ENCODE measurements around the gene MTRF1. TPM values are rescaled to one million over a fixed set of nuclear protein-coding genes. Genes with fewer than 3 reads are reported as not detected.

The MTRF1 gene
- total RNA-seq, 1 donor from 2014 or later = 17.5 TPM

DNA sequence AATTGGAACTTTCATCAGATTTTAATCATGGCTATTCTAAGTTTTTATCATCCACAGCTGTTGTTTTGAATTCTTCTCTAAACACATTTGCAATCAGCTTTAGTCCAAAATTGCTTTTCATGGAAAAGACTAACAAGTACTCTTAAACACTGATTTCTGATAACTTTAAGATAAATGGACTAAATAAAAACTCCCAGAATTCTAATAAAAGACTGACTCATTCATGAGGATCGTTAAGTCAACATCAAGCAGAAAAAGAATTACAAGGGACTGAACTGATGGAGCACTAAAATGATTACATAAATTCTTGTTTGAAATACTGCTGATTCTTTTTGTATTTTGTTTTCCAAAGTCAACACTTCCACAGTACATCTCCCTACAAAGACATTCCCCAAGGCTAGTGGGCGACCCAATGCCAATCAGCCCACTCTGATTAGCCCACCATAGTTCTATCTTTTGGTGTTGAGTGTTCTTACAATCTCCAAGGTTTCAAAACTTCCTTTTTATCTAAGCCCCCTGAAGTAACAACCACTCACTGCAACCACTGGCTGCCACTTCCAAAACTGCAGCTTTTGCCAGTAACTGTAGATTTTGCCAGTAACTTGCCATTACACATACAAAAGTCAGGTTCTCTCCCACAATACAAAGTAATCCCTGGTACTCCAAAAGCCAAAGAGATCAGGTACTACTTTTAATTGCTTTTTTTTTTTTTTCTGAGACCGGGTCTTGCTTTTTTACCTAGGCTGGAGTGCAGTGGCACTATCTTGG, 33.7 kb upstream of the MTRF1 start:
- H3K4me3 ChIP-seq = no peak overlapping the region
- peaks cover 0 to 11% of the 10 kb centered on the region in 2 donors for H3K9me3 ChIP-seq
- no peak overlapping the region for H3K27ac ChIP-seq
- no peak for DNase-seq (ENCODE audit: low spot score in 2 of 2)
- no peaks in the 10 kb centered on the region for H3K27me3 ChIP-seq
- TF ChIP-seq CTCF (IDR thresholded peaks at IDR 0.05) = no peak
- H3K4me1 ChIP-seq = no peaks in the 10 kb centered on the region
- intact Hi-C loops (cut with DNase I) = no loop called here
- no peaks in the 10 kb centered on the region for H3K36me3 ChIP-seq

- H3K4me3 ChIP-seq = no peak overlapping the region
- H3K36me3 ChIP-seq = no peaks in the 10 kb centered on the region
- no peak for TF ChIP-seq CTCF (IDR thresholded peaks at IDR 0.05)
- intact Hi-C loops (cut with DNase I) = no loop called here
- H3K4me1 ChIP-seq = no peaks in the 10 kb centered on the region
- peaks cover 0 to 11% of the 10 kb centered on the region in 2 donors for H3K9me3 ChIP-seq
- DNase-seq (ENCODE audit: low spot score in 2 of 2) = no peak
- no peaks in the 10 kb centered on the region for H3K27me3 ChIP-seq
- no peak overlapping the region for H3K27ac ChIP-seq
These were observed 32.6 kb upstream of the MTRF1 start for GRCh38 chr13:41295973-41296372.

DNA sequence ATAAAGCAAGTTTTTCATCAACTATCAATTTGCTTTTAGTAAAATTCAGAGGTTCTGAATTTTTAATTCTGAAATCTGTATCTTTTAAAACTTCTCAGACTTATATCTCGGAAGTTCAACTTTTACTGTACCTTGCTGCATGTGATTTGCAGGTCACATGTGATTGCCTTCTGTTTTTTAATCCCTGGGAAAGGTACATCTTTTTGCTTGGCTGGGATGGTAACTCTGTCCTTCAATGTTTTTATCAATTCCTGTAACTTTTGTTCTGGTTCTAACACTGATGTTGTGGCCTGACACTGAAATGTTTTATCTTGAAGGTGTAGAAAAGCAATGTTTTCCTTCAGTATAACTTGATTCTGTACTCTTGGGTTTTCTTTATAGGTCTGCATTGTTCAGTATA, 31.5 kb upstream of the MTRF1 start:
- no peak for TF ChIP-seq CTCF (IDR thresholded peaks at IDR 0.05)
- Histone ChIP-seq H3K27ac (no peak overlapping the region), H3K27me3 (no peaks in the 10 kb centered on the region), H3K4me1 (no peaks in the 10 kb centered on the region), H3K9me3 (peaks cover 0 to 11% of the 10 kb centered on the region in 2 donors), H3K36me3 (no peaks in the 10 kb centered on the region), H3K4me3 (no peak overlapping the region)
- intact Hi-C loops (cut with DNase I) = no loop called here
- DNase-seq (ENCODE audit: low spot score in 2 of 2) = no peak

DNA sequence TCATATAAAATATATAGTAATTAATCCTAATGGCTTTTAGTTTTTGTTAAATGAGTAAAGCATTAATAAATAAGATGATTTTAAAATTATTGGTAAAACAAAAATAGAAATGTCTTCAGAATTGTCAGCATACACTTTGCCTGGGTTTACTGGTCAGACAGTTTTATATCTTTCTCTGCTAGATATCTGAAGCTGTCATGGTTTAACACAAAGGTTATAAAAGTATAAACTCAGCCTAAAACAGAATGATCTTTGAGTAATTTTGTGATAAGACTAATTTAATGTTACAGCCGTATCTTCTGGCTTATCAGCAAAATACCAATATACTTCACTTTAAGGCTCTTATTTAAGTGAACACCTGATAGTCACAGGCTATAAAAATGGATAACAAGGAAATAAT, 29.9 kb upstream of the MTRF1 start:
- no peak overlapping the region for H3K4me3 ChIP-seq
- no peak overlapping the region for H3K27ac ChIP-seq
- H3K27me3 ChIP-seq = no peaks in the 10 kb centered on the region
- H3K4me1 ChIP-seq = no peaks in the 10 kb centered on the region
- intact Hi-C loops (cut with DNase I) = no loop called here
- DNase-seq (ENCODE audit: low spot score in 2 of 2) = no peak
- H3K36me3 ChIP-seq = no peaks in the 10 kb centered on the region
- TF ChIP-seq CTCF (IDR thresholded peaks at IDR 0.05) = no peak
- H3K9me3 ChIP-seq = peaks cover 0 to 11% of the 10 kb centered on the region in 2 donors

- H3K27ac ChIP-seq = no peak overlapping the region
- no peak for TF ChIP-seq CTCF (IDR thresholded peaks at IDR 0.05)
- intact Hi-C loops (cut with DNase I) = no loop called here
- no peaks in the 10 kb centered on the region for H3K27me3 ChIP-seq
- H3K4me1 ChIP-seq = no peaks in the 10 kb centered on the region
- no peaks in the 10 kb centered on the region for H3K36me3 ChIP-seq
- H3K9me3 ChIP-seq = peaks cover 0 to 11% of the 10 kb centered on the region in 2 donors
- H3K4me3 ChIP-seq = no peak overlapping the region
- DNase-seq (ENCODE audit: low spot score in 2 of 2) = no peak
These were observed 27.9 kb upstream of the MTRF1 start for GRCh38 chr13:41291246-41291645.

All from ascending aorta (tissue), 2 donors.